ENCODE results near the gene SH3BGRL.

GRCh38 chrX:81291996-81292395 lies 90.1 kb downstream of the SH3BGRL start:
- TF ChIP-seq CTCF (IDR thresholded peaks at IDR 0.05) (no peak), POLR2A (IDR thresholded peaks at IDR 0.05) (no peak)

Measured in testis (tissue), 2 donors.